Epidermal melanocyte (primary cell): Measurements from ENCODE around the gene ACY1.

Source experiments
- DNase-seq: peaks from one replicate; pipeline ENCODE4 v3.0.0; 2011; ENCODE audit warnings: low spot score; ENCODE audit not compliant: insufficient read length

The ACY1 gene

GRCh38 chr3:51945926-51946705 lies 37.2 kb upstream of the ACY1 start:
- no peak for DNase-seq

- no peak for DNase-seq
These were observed 36.5 kb upstream of the ACY1 start for GRCh38 chr3:51946796-51947195.

DNA sequence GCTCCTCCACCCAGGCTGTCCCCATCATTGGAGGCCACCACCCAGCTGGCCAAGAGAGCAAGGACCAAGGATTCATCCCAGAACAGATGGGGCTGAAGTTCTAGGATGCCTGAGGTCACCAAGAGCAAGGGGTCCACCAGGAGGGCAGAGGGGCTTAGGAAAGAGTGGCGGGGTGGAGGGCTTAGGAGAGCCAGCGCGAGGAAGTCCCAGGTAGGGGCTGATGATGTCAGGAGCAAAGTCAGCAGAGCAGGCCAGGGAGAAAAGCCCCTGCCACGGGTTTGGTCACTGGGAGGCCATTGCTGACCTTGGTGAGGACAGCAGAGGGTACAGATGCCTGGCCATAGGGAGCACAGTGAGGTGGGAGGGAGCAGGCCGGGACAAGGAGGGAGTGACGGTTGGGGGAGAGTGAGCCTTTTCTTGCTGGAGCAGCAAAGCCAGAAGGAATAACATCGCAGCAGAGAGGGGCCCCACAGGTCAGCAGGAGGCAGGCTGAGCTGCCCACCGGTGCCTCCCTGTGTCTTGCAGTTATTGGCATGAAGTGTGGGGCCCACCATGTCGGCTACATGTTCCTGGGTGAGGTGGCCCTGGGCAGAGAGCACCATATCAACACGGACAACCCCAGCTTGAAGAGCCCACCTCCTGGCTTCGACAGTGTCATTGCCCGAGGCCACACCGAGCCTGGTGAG lies 36.0 kb upstream of the ACY1 start:
- DNase-seq: no peak

DNA sequence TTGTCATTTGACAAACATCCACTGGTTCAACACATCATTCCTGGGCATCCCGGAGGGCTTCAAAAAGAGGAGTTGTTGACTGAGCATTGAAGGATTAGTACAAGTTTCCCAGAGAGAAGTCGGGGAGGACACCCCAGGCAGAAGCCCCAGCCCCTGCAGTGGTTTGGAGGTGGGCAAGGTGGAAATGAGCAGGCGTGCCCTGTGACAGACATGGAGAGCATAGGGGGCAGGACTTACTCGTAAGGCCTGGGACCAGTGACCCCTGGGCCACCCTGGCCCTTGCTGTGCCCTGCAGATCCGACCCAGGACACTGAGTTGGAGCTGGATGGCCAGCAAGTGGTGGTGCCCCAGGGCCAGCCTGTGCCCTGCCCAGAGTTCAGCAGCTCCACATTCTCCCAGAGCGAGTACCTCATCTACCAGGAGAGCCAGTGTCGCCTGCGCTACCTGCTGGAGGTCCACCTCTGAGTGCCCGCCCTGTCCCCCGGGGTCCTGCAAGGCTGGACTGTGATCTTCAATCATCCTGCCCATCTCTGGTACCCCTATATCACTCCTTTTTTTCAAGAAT lies 35.2 kb upstream of the ACY1 start:
- DNase-seq: no peak

DNA sequence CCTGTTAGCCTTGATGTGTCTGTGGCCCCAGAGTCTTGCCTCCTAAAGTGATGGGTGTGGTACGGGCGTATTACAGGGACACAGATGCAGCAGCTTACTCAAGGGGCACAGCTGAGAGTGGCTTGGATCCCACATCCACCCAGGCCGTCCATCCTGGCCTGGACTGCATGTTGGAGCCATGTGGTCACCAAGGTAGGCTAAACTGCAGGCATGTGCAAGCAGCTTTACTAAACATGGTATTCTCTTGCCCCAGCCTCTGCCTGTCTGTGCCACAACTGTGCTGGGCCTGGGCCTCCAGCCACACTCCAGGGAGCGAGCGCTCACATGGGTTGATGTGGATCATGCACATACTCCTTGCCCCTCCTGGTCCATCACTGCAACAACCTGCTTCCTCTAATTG lies 34.2 kb upstream of the ACY1 start:
- DNase-seq: no peak

- no peak for DNase-seq
These were observed 32.4 kb upstream of the ACY1 start for GRCh38 chr3:51950899-51951298.

DNA sequence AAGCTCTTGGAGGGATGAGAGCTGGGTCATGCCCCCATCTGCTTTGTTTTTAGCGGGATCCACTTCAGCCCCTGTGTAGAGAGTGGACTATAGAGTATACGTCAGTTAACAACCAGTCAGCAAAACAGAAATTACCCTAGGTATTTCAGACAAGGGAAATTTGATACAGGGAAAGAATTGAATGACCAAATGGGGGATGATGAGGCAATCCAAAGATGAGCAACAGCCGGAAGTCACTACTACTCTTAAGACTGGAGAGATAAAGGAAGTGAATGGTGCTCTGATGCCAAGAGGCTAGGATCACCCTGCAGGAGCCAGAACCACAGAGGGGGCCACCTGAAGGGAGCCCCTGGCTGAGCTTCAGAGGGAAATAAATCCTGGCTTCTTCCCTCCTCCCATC lies 29.9 kb upstream of the ACY1 start:
- DNase-seq: no peak

- no peak for DNase-seq
These were observed 29.2 kb upstream of the ACY1 start for GRCh38 chr3:51954105-51954504.

- DNase-seq: no peak
These were observed 28.6 kb upstream of the ACY1 start for GRCh38 chr3:51954713-51955112.

DNA sequence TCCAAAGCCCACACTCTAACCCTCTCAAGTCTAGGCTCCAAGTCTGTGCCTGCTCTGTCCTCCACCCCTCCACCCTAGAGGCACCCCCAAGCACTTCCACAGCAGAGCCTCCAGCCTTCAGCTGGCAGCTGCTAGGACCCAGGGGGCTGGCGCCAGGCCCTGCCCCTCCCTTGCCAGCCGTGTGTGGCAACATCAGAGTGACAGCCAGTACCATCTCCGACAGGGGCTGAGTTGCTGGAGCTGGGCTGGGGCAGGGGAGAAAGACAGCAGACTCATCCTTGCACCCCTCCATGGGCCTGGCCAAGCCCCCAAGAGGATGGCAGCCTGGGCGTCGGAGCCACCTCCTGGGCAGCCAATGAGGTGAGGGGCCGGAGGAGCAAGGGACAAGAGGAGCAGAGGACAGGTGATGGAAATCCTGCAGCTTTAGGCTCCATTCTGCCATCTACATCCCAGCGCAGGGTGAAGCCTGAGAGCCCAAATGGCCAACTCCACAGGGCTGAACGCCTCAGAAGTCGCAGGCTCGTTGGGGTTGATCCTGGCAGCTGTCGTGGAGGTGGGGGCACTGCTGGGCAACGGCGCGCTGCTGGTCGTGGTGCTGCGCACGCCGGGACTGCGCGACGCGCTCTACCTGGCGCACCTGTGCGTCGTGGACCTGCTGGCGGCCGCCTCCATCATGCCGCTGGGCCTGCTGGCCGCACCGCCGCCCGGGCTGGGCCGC lies 28.0 kb upstream of the ACY1 start, which contains the start of gene GPR62:
Gene GPR62 (plus strand): TSS at position 207 of the 718 bp plus-strand sequence. CDS start 272 bp downstream, at position 479.
- no peak for DNase-seq

DNA sequence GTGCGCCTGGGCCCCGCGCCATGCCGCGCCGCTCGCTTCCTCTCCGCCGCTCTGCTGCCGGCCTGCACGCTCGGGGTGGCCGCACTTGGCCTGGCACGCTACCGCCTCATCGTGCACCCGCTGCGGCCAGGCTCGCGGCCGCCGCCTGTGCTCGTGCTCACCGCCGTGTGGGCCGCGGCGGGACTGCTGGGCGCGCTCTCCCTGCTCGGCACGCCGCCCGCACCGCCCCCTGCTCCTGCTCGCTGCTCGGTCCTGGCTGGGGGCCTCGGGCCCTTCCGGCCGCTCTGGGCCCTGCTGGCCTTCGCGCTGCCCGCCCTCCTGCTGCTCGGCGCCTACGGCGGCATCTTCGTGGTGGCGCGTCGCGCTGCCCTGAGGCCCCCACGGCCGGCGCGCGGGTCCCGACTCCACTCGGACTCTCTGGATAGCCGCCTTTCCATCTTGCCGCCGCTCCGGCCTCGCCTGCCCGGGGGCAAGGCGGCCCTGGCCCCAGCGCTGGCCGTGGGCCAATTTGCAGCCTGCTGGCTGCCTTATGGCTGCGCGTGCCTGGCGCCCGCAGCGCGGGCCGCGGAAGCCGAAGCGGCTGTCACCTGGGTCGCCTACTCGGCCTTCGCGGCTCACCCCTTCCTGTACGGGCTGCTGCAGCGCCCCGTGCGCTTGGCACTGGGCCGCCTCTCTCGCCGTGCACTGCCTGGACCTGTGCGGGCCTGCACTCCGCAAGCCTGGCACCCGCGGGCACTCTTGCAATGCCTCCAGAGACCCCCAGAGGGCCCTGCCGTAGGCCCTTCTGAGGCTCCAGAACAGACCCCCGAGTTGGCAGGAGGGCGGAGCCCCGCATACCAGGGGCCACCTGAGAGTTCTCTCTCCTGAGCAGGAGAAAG lies 27.2 kb upstream of the ACY1 start:
- peak; percentile 66 for DNase-seq

DNA sequence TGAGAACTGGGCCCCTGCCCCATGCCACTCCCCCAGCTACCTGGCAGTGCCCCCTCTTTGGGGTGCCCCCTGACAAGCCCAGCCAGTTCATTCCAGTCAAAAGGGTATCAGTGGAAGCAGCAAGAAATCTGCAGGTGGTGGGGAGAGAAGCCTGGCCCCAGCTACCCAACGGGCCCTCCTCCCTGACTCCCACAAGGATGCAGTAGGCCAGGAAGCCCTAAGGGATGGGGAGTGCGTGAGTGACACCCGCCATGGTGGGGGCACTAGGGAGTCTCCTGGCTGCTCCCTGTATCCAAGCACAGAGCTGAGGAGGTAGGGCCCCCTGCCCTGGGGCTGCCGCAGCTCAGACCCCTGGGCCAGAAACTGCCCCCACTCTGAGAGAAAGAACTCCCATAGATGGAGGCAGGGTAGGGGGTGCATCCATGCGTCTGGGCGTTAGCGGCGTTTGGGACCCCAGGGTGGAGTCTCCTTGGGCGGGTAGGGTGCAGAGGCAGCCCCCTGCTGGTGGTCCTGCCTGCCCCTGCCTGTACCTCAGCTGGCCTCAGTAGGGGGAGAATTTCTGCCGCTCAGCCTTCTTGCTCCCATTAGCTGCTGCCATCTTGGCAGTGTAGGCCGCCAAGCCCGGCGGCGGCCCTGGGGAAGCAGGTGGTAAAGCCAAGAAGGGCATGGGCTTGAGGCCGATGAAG lies 25.7 kb upstream of the ACY1 start:
- no peak for DNase-seq

DNA sequence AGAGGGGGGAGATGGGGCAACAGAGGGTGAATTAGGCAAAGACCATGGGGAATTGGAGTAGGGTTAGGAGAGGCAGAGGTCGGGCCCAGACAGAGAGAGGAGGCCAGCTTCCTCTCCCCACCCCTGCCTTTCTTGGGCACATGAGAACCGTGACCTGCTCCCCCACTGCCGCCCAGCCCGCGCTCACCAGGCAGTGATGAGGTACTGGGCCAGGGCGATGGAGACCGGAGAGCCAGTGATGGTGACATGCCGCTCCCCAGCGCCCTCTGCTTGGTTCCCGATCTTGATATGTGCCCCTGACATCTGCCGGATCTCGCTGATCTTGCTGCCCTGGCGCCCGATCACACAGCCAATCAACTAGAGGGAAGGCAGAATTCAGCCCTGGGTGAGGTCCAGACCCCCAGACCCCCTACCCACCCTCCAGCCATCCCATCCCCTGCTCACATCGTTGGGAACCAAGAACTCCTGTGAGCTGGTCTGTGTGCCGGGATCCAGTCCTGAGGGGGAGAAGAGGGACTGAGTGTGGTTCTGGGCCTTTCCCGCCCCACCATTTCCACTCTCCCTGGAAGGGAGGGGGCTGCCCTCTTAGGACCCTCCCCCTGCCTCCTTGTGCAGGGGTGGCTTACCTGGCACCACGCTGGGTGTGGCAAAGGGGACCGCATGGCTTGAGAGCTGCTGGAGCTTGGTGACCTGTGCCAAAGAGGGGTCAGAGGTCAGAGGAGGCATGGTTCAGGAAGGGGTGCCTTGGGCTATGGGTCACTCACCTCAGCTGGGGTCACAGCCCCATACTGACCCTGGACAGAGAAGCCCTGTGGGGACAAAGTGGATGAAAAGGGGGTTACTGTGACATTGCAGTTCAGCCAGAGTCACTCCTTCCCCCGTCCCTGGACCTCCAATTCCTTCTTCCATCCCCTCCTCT lies 24.5 kb upstream of the ACY1 start:
- no peak for DNase-seq

- no peak for DNase-seq
These were observed 23.7 kb upstream of the ACY1 start for GRCh38 chr3:51959651-51960050.

GRCh38 chr3:51960386-51960785 lies 22.9 kb upstream of the ACY1 start:
- DNase-seq: no peak

DNA sequence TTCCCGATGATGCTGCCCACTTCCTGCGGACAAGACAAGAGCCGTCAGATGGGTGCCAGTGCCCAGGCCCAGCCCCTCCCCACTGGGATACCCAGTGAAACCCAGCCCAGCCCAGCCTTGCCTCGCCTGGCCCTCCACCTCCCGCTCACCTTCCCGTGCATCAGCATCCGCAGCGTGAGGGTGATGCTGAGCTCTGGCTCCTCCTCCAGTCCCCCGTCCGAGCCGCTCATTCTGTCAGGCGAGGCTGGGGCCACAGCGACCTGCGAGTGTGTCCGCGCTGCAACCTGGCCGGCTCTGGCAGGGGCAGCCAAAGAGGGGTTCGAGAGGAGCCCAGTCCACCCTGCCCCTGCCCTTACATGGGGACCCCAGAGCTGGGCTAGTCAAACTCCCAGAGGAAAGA lies 22.3 kb upstream of the ACY1 start:
- DNase-seq: no peak

GRCh38 chr3:51961602-51962569 lies 21.4 kb upstream of the ACY1 start:
- no peak for DNase-seq

GRCh38 chr3:51962854-51963530 lies 20.3 kb upstream of the ACY1 start:
- no peak for DNase-seq
